Fibroblast of lung (primary cell): ENCODE data around the gene SLIT3. TPM values are rescaled to one million over a fixed set of nuclear protein-coding genes. Genes with fewer than 3 reads are reported as not detected.

Source experiments
- DNase-seq, 2 donors: peaks; one replicate each; pipeline versions ENCODE4 v3.0.0 to v3.0.0-alpha.2; 2010; ENCODE audit warnings: low read depth in 2 of 2
- H2AFZ ChIP-seq: 2 replicates; pipeline ENCODE4 v1.5.1; 2012; ENCODE audit warnings: low read length, control low read depth, inconsistent platforms
- H3K27ac ChIP-seq: 2 replicates; pipeline ENCODE4 v1.5.1; 2011; ENCODE audit warnings: low read length, control low read depth; ENCODE audit not compliant: insufficient read depth
- H3K27me3 ChIP-seq: 2 replicates; pipeline ENCODE4 v1.5.1; 2011; ENCODE audit warnings: mild to moderate bottlenecking, low read length; ENCODE audit not compliant: control insufficient read depth, insufficient read depth
- H3K36me3 ChIP-seq: 2 replicates; pipeline ENCODE4 v1.5.1; 2011; ENCODE audit warnings: low read length; ENCODE audit not compliant: control insufficient read depth, insufficient read depth
- H3K4me1 ChIP-seq: 2 replicates; pipeline ENCODE4 v1.5.1; 2011; ENCODE audit warnings: low read length; ENCODE audit not compliant: control insufficient read depth, insufficient read depth; ENCODE audit errors: extremely low read depth
- H3K4me2 ChIP-seq: 2 replicates; pipeline ENCODE4 v1.5.1; 2011; ENCODE audit warnings: low read length, control low read depth; ENCODE audit not compliant: insufficient read depth; ENCODE audit errors: extremely low read depth
- H3K4me3 ChIP-seq, 4 experiments: fragments of 200-600 bp in 1 of 4; sonication (generic) in 1 of 4; replicated peaks in 1 of 4; 2 replicates each; pipeline ENCODE4 v1.5.1; 2011 to 2016; ENCODE audit warnings: low read length in 4 of 4, low read depth in 3 of 4, mild to moderate bottlenecking in 3 of 4, control low read depth in 2 of 4, inconsistent platforms in 1 of 4, mixed read lengths in 1 of 4; ENCODE audit not compliant: insufficient read depth in 1 of 4; ENCODE audit errors: control extremely low read depth in 1 of 4
- H3K79me2 ChIP-seq: 2 replicates; pipeline ENCODE4 v1.5.1; 2012; ENCODE audit warnings: mild to moderate bottlenecking, low read length, inconsistent platforms; ENCODE audit not compliant: control insufficient read depth, insufficient read depth
- H3K9ac ChIP-seq: 2 replicates; pipeline ENCODE4 v1.5.1; 2011; ENCODE audit warnings: mild to moderate bottlenecking, low read length, control low read depth; ENCODE audit not compliant: insufficient read depth
- H3K9me3 ChIP-seq: 2 replicates; pipeline ENCODE4 v1.5.1; 2012; ENCODE audit warnings: low read depth, low read length; ENCODE audit not compliant: control insufficient read depth, insufficient read depth
- H4K20me1 ChIP-seq: 2 replicates; pipeline ENCODE4 v1.5.1; 2011; ENCODE audit warnings: low read length; ENCODE audit not compliant: control insufficient read depth, insufficient read depth; ENCODE audit errors: extremely low read depth
- CTCF ChIP-seq, 2 donors: IDR thresholded peaks in 1 of 2; conservative IDR thresholded peaks in 1 of 2; 1 replicate in 1 of 2; 2 replicates in 1 of 2; pipeline ENCODE4 v1.5.1; 2011 to 2012; ENCODE audit warnings: low read length in 2 of 2, control low read depth in 1 of 2, inconsistent platforms in 1 of 2, low read depth in 1 of 2, mild to moderate bottlenecking in 1 of 2
- EZH2 ChIP-seq: IDR thresholded peaks from 2 replicates; pipeline ENCODE4 v1.5.1; 2012; ENCODE audit warnings: low read length, control low read depth, mild to moderate bottlenecking; ENCODE audit errors: missing control alignments
- polyA plus RNA-seq, 2 donors: library from polyadenylated mRNA; depleted of rRNA in 1 of 2; stranded (reverse) in 1 of 2; unstranded in 1 of 2; fragments of >200 nt; gene quantifications; 2 replicates each; pipeline ENCODE4 v1.2.1, GENCODE V29; 2011 to 2012; ENCODE audit warnings: missing spikeins in 1 of 2
- total RNA-seq: library from RNA; depleted of rRNA; stranded (reverse); fragments of >200 nt; gene quantifications from 2 replicates; pipeline ENCODE4 v1.2.1, GENCODE V29; 2014

Gene SLIT3
- total and polyA plus RNA-seq, 2 donors (not counting 1 experiment from before 2014, with no cell fraction given) = 1.6 to 4.6 TPM

GRCh38 chr5:169097374-169098326 is 203.3 kb downstream of the SLIT3 start:
- no peak overlapping the region for H3K9ac ChIP-seq
- H3K79me2 ChIP-seq = no peaks in the 10 kb centered on the region
- DNase-seq = peak in 1 of 2 donors; percentile 69
- no peak overlapping the region for H3K27ac ChIP-seq
- H3K9me3 ChIP-seq = no peaks in the 10 kb centered on the region
- no peaks in the 10 kb centered on the region for H3K4me1 ChIP-seq
- H3K36me3 ChIP-seq = no peaks in the 10 kb centered on the region
- H4K20me1 ChIP-seq = no peaks in the 10 kb centered on the region
- no peaks in the 10 kb centered on the region for H3K27me3 ChIP-seq
- no peak overlapping the region for H3K4me2 ChIP-seq
- no peak overlapping the region for H3K4me3 ChIP-seq
- no peak overlapping the region for H2AFZ ChIP-seq
- TF ChIP-seq EZH2 = no peak
- peak in 1 of 2 donors; percentile 17 for TF ChIP-seq CTCF (conservative IDR thresholded peaks at IDR 0.05 in 1 of 2, IDR thresholded peaks at IDR 0.05 in 1 of 2; ENCODE audit: low read depth in 1 of 2, low read length in 2 of 2)

- Histone ChIP-seq H3K36me3 (no peaks in the 10 kb centered on the region), H3K4me3 (no peak overlapping the region), H3K79me2 (no peaks in the 10 kb centered on the region), H4K20me1 (no peaks in the 10 kb centered on the region), H3K27ac (no peak overlapping the region), H3K9me3 (no peaks in the 10 kb centered on the region), H3K4me1 (no peaks in the 10 kb centered on the region), H2AFZ (no peak overlapping the region), H3K27me3 (no peaks in the 10 kb centered on the region), H3K4me2 (no peak overlapping the region), H3K9ac (no peak overlapping the region)
- TF ChIP-seq CTCF (conservative IDR thresholded peaks at IDR 0.05 in 1 of 2, IDR thresholded peaks at IDR 0.05 in 1 of 2; ENCODE audit: low read depth in 1 of 2, low read length in 2 of 2) (no peak), EZH2 (no peak)
- peak in 1 of 2 donors; percentile 38 for DNase-seq
Observed at GRCh38 chr5:169095976-169096375, 205.0 kb downstream of the SLIT3 start.

GRCh38 chr5:169095410-169095960 is 205.5 kb downstream of the SLIT3 start:
- no peak overlapping the region for H3K27ac ChIP-seq
- H4K20me1 ChIP-seq = no peaks in the 10 kb centered on the region
- H3K36me3 ChIP-seq = no peaks in the 10 kb centered on the region
- H3K27me3 ChIP-seq = no peaks in the 10 kb centered on the region
- no peak overlapping the region for H2AFZ ChIP-seq
- H3K4me3 ChIP-seq = no peak overlapping the region
- no peaks in the 10 kb centered on the region for H3K79me2 ChIP-seq
- H3K9ac ChIP-seq = no peak overlapping the region
- TF ChIP-seq CTCF (conservative IDR thresholded peaks at IDR 0.05 in 1 of 2, IDR thresholded peaks at IDR 0.05 in 1 of 2; ENCODE audit: low read depth in 1 of 2, low read length in 2 of 2) = no peak
- TF ChIP-seq EZH2 = no peak
- no peak for DNase-seq
- H3K4me2 ChIP-seq = no peak overlapping the region
- no peaks in the 10 kb centered on the region for H3K9me3 ChIP-seq
- H3K4me1 ChIP-seq = no peaks in the 10 kb centered on the region
